HEK293 (cell line): ENCODE data around the gene PAPOLB.

ENCODE experiments used
- CTCF ChIA-PET: fragments of 350-600 bp; formaldehyde crosslinking; extraction: SDS; loops from one replicate; lab custom pipeline; 2021; ENCODE audit warnings: antibody characterized with exemption; lab: Yijun Ruan, JAX
- POLR2A ChIA-PET: fragments of 300-600 bp; formaldehyde crosslinking; extraction: SDS; loops from one replicate; lab custom pipeline; 2020; ENCODE audit warnings: antibody characterized with exemption, inconsistent platforms; lab: Yijun Ruan, JAX
- H3K27ac ChIP-seq: fragments of 200-500 bp; sonication (Bioruptor generic); 2 replicates; pipeline ENCODE4 v1.5.1; 2014; ENCODE audit warnings: low read depth, low read length, control low read depth, inconsistent platforms; ENCODE audit errors: extremely low read depth
- H3K36me3 ChIP-seq, 2 experiments: fragments of 200-500 bp in 1 of 2; sonication (Bioruptor generic) in 1 of 2; 1 replicate in 1 of 2; 2 replicates in 1 of 2; pipeline ENCODE4 v1.5.1; 2014 to 2017; ENCODE audit warnings: inconsistent platforms in 2 of 2, low read length in 2 of 2; ENCODE audit not compliant: control insufficient read depth in 2 of 2, insufficient read depth in 1 of 2
- H3K4me1 ChIP-seq: fragments of 200-500 bp; sonication (Bioruptor generic); 2 replicates; pipeline ENCODE4 v1.5.1; 2014; ENCODE audit warnings: mild to moderate bottlenecking, low read length, inconsistent platforms; ENCODE audit not compliant: control insufficient read depth, insufficient read depth
- H3K4me3 ChIP-seq: 2 replicates; pipeline ENCODE4 v1.5.1; 2011; ENCODE audit warnings: low read depth, mild to moderate bottlenecking, control low read depth, low read length, moderate library complexity
- H3K9me3 ChIP-seq: fragments of 200-500 bp; sonication (Bioruptor generic); 2 replicates; pipeline ENCODE4 v1.5.1; 2014; ENCODE audit warnings: low read depth, low read length, inconsistent platforms; ENCODE audit not compliant: control insufficient read depth, insufficient read depth
- BCL11A ChIP-seq: fragments of 450-650 bp; formaldehyde crosslinking; IDR thresholded peaks from 2 replicates; pipeline ENCODE4 v1.5.1; 2016; ENCODE audit warnings: low read depth, missing biosample characterization, missing genetic modification characterization
- ELK4 ChIP-seq: IDR thresholded peaks from 2 replicates; pipeline ENCODE4 v1.6.1; 2011; ENCODE audit warnings: mild to moderate bottlenecking, low read depth, low read length, borderline replicate concordance
- KLF10 ChIP-seq: fragments of 450-650 bp; IDR thresholded peaks from 2 replicates; pipeline ENCODE4 v1.5.1; 2018; ENCODE audit warnings: missing biosample characterization, mild to moderate bottlenecking, missing genetic modification characterization
- MYNN ChIP-seq: fragments of 450-650 bp; formaldehyde crosslinking; IDR thresholded peaks from 2 replicates; pipeline ENCODE4 v1.5.1; 2016; ENCODE audit warnings: missing biosample characterization, missing genetic modification characterization, borderline replicate concordance
- SCRT2 ChIP-seq: fragments of 450-650 bp; formaldehyde crosslinking; IDR thresholded peaks from 2 replicates; pipeline ENCODE4 v1.5.1; 2016; ENCODE audit warnings: missing biosample characterization, missing genetic modification characterization
- SP2 ChIP-seq: fragments of 450-650 bp; formaldehyde crosslinking; IDR thresholded peaks from 2 replicates; pipeline ENCODE4 v1.5.1; 2016; ENCODE audit warnings: missing biosample characterization, missing genetic modification characterization
- ZBTB17 ChIP-seq: fragments of 450-650 bp; formaldehyde crosslinking; IDR thresholded peaks from 2 replicates; pipeline ENCODE4 v1.5.1; 2016; ENCODE audit warnings: missing biosample characterization, missing genetic modification characterization
- ZBTB48 ChIP-seq: fragments of 450-650 bp; formaldehyde crosslinking; IDR thresholded peaks from 2 replicates; pipeline ENCODE4 v1.5.1; 2016; ENCODE audit warnings: missing biosample characterization, missing genetic modification characterization
- ZNF114 ChIP-seq: fragments of 450-650 bp; formaldehyde crosslinking; IDR thresholded peaks from 2 replicates; pipeline ENCODE4 v1.5.0; 2017; ENCODE audit warnings: missing biosample characterization, missing genetic modification characterization
- ZNF121 ChIP-seq: fragments of 450-650 bp; formaldehyde crosslinking; IDR thresholded peaks from 2 replicates; pipeline ENCODE4 v1.5.1; 2016; ENCODE audit warnings: missing biosample characterization, missing genetic modification characterization
- ZNF138 ChIP-seq: fragments of 450-650 bp; formaldehyde crosslinking; IDR thresholded peaks from 2 replicates; pipeline ENCODE4 v1.5.1; 2016; ENCODE audit warnings: missing biosample characterization, missing genetic modification characterization, borderline replicate concordance
- ZNF146 ChIP-seq: fragments of 450-650 bp; formaldehyde crosslinking; IDR thresholded peaks from 2 replicates; pipeline ENCODE4 v1.5.1; 2016; ENCODE audit warnings: missing biosample characterization, missing genetic modification characterization
- ZNF18 ChIP-seq: fragments of 450-650 bp; formaldehyde crosslinking; IDR thresholded peaks from 2 replicates; pipeline ENCODE4 v1.5.1; 2016; ENCODE audit warnings: missing biosample characterization, missing genetic modification characterization
- ZNF223 ChIP-seq: fragments of 450-650 bp; formaldehyde crosslinking; IDR thresholded peaks from 2 replicates; pipeline ENCODE4 v1.5.1; 2016; ENCODE audit warnings: missing biosample characterization, missing genetic modification characterization
- ZNF26 ChIP-seq: fragments of 450-650 bp; formaldehyde crosslinking; IDR thresholded peaks from 2 replicates; pipeline ENCODE4 v1.5.1; 2016; ENCODE audit warnings: missing biosample characterization, missing genetic modification characterization
- ZNF302 ChIP-seq: fragments of 450-650 bp; formaldehyde crosslinking; IDR thresholded peaks from 2 replicates; pipeline ENCODE4 v1.5.1; 2016; ENCODE audit warnings: missing biosample characterization, missing genetic modification characterization, low read depth
- ZNF488 ChIP-seq: fragments of 450-650 bp; formaldehyde crosslinking; IDR thresholded peaks from 2 replicates; pipeline ENCODE4 v1.5.1; 2016; ENCODE audit warnings: missing biosample characterization, missing genetic modification characterization
- ZNF514 ChIP-seq: fragments of 450-650 bp; formaldehyde crosslinking; IDR thresholded peaks from 2 replicates; pipeline ENCODE4 v1.5.1; 2016; ENCODE audit warnings: missing biosample characterization, missing genetic modification characterization
- ZNF548 ChIP-seq: fragments of 450-650 bp; formaldehyde crosslinking; IDR thresholded peaks from 2 replicates; pipeline ENCODE4 v1.5.1; 2016; ENCODE audit warnings: missing biosample characterization, missing genetic modification characterization
- ZNF600 ChIP-seq: fragments of 450-650 bp; formaldehyde crosslinking; IDR thresholded peaks from 2 replicates; pipeline ENCODE4 v1.5.1; 2016; ENCODE audit warnings: missing biosample characterization, missing genetic modification characterization
- ZNF776 ChIP-seq: fragments of 450-650 bp; formaldehyde crosslinking; IDR thresholded peaks from 2 replicates; pipeline ENCODE4 v1.5.0; 2017; ENCODE audit warnings: missing biosample characterization, missing genetic modification characterization, borderline replicate concordance
- ZSCAN5A ChIP-seq: fragments of 450-650 bp; formaldehyde crosslinking; IDR thresholded peaks from 2 replicates; pipeline ENCODE4 v1.5.1; 2016; ENCODE audit warnings: missing biosample characterization, missing genetic modification characterization
- ZXDB ChIP-seq: fragments of 450-650 bp; formaldehyde crosslinking; IDR thresholded peaks from 2 replicates; pipeline ENCODE4 v1.5.1; 2016; ENCODE audit warnings: missing biosample characterization, missing genetic modification characterization

PAPOLB gene

GRCh38 chr7:4885317-4885807 is 23.5 kb upstream of the PAPOLB start:
- Histone ChIP-seq H3K36me3 (no peaks in the 10 kb centered on the region), H3K27ac (no peak overlapping the region), H3K9me3 (no peaks in the 10 kb centered on the region), H3K4me1 (no peaks in the 10 kb centered on the region), H3K4me3 (no peak overlapping the region)
- ChIA-PET POLR2A (no interaction called here), CTCF (interaction anchor here (0.6 to 2.1 kb wide), 2 partner anchors 38 to 55 kb away, joined by 3 to 10 read pairs; no protein-coding TSS in a partner anchor)
- no peak for TF ChIP-seq BCL11A
- no peak for TF ChIP-seq MYNN
- TF ChIP-seq ZBTB48 (tag by site-specific recombination) = no peak
- no peak for TF ChIP-seq ZNF26 (tag by site-specific recombination)
- TF ChIP-seq ZNF146 (tag by site-specific recombination) = no peak
- no peak for TF ChIP-seq ZBTB17 (tag by site-specific recombination)
- TF ChIP-seq ZNF302 (tag by site-specific recombination) = no peak
- TF ChIP-seq ZSCAN5A (tag by site-specific recombination) = no peak
- no peak for TF ChIP-seq ELK4
- no peak for TF ChIP-seq ZNF514 (tag by site-specific recombination)
- no peak for TF ChIP-seq ZNF488 (tag by site-specific recombination)
- TF ChIP-seq ZNF121 = no peak

GRCh38 chr7:4884164-4884563 is 22.3 kb upstream of the PAPOLB start:
- no peaks in the 10 kb centered on the region for H3K4me1 ChIP-seq
- TF ChIP-seq ZNF548 (tag by site-specific recombination) = no peak
- no peak for TF ChIP-seq BCL11A
- no peak for TF ChIP-seq ZNF18
- TF ChIP-seq ELK4 = no peak
- no peak for TF ChIP-seq ZXDB (tag by site-specific recombination)
- no peak for TF ChIP-seq KLF10 (tag by site-specific recombination)
- no peak for TF ChIP-seq ZNF488 (tag by site-specific recombination)
- TF ChIP-seq ZNF138 (tag by site-specific recombination) = no peak
- TF ChIP-seq ZNF114 (tag by site-specific recombination) = no peak
- TF ChIP-seq SCRT2 = no peak
- TF ChIP-seq SP2 (tag by site-specific recombination) = no peak
- TF ChIP-seq ZNF776 (tag by site-specific recombination) = no peak
- no peak for TF ChIP-seq ZNF223 (tag by site-specific recombination)
- TF ChIP-seq ZNF600 = no peak
- TF ChIP-seq, all 188 proteins: peak for 0
- no peaks in the 10 kb centered on the region for H3K9me3 ChIP-seq
- H3K36me3 ChIP-seq = no peaks in the 10 kb centered on the region
- ChIA-PET POLR2A (interaction anchor here (0.8 kb wide), 1 partner anchor 109 kb away, joined by 3 read pairs; the partner anchor contains the start of gene AP5Z1), CTCF (interaction anchor here (0.7 to 2.6 kb wide), 21 partner anchors 8 to 165 kb away, joined by 3 to 34 read pairs (median 5); no protein-coding TSS in a partner anchor)
- no peak overlapping the region for H3K4me3 ChIP-seq
- H3K27ac ChIP-seq = no peak overlapping the region
